22Rv1 (cell line): Measurements from ENCODE around the gene USF3.

Experiments
- CTCF ChIP-seq: fragments of 450-650 bp; IDR thresholded peaks from 2 replicates; pipeline ENCODE4 v1.5.1; 2017; ENCODE audit warnings: mild to moderate bottlenecking
- ZFX ChIP-seq: fragments of 450-650 bp; IDR thresholded peaks from 2 replicates; pipeline ENCODE4 v1.6.1; 2017; ENCODE audit warnings: antibody characterized with exemption, borderline replicate concordance

GRCh38 chr3:113638910-113639309 lies 57.5 kb downstream of the USF3 start:
- TF ChIP-seq CTCF: no peak
- TF ChIP-seq ZFX: no peak
